ENCODE results near the gene ELL. TPM values are rescaled to one million over a fixed set of nuclear protein-coding genes. Genes with fewer than 3 reads are reported as not detected.

The ELL gene
- total and polyA plus RNA-seq, 9 of the 15 experiments (the other 6 are each of a cell fraction or from before 2014, with no cell fraction given): 0.24 to 22.5 (median 4.1) TPM

GRCh38 chr19:18478545-18479311, 43.1 kb downstream of the ELL start (continued):
- TF ChIP-seq TSHZ1 (CRISPR knock-in tag; IDR thresholded peaks at IDR 0.05) (no peak), ZNF121 (CRISPR knock-in tag; conservative IDR thresholded peaks at IDR 0.05) (no peak), PCBP1 (IDR thresholded peaks at IDR 0.05; ENCODE audit: low read depth, low read length, poor library complexity, severe bottlenecking) (no peak), SMAD4 (CRISPR knock-in tag; conservative IDR thresholded peaks at IDR 0.05) (peak; percentile 78), ZNF354B (CRISPR knock-in tag; IDR thresholded peaks at IDR 0.05) (no peak), KDM2B (CRISPR knock-in tag; IDR thresholded peaks at IDR 0.05) (no peak), GTF3C2 (IDR thresholded peaks at IDR 0.05; ENCODE audit: borderline replicate concordance, extremely low read depth, insufficient read length) (no peak), CLOCK (CRISPR knock-in tag; IDR thresholded peaks at IDR 0.05; ENCODE audit: borderline replicate concordance) (0 out of 2 replicates have a peak, but pooled peaks have one; percentile 35), RBFOX2 (IDR thresholded peaks at IDR 0.05; ENCODE audit: low read depth, low read length) (peak; percentile 60), ASH1L (IDR thresholded peaks at IDR 0.05; ENCODE audit: borderline replicate concordance, low read depth, partially characterized antibody) (no peak), GATAD2B (IDR thresholded peaks at IDR 0.05; ENCODE audit: borderline replicate concordance) (no peak), HDAC3 (IDR thresholded peaks at IDR 0.05; ENCODE audit: borderline replicate concordance, partially characterized antibody) (no peak)
- TF ChIP-seq, protein P1, sequence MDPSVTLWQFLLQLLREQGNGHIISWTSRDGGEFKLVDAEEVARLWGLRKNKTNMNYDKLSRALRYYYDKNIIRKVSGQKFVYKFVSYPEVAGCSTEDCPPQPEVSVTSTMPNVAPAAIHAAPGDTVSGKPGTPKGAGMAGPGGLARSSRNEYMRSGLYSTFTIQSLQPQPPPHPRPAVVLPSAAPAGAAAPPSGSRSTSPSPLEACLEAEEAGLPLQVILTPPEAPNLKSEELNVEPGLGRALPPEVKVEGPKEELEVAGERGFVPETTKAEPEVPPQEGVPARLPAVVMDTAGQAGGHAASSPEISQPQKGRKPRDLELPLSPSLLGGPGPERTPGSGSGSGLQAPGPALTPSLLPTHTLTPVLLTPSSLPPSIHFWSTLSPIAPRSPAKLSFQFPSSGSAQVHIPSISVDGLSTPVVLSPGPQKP (CRISPR knock-in tag; IDR thresholded peaks at IDR 0.05): no peak
- TF ChIP-seq, protein P2, sequence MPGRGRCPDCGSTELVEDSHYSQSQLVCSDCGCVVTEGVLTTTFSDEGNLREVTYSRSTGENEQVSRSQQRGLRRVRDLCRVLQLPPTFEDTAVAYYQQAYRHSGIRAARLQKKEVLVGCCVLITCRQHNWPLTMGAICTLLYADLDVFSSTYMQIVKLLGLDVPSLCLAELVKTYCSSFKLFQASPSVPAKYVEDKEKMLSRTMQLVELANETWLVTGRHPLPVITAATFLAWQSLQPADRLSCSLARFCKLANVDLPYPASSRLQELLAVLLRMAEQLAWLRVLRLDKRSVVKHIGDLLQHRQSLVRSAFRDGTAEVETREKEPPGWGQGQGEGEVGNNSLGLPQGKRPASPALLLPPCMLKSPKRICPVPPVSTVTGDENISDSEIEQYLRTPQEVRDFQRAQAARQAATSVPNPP (IDR thresholded peaks at IDR 0.05; ENCODE audit: borderline replicate concordance, insufficient read depth, insufficient read length): no peak
